ENCODE data around the gene HECTD2.

Gene HECTD2

DNA sequence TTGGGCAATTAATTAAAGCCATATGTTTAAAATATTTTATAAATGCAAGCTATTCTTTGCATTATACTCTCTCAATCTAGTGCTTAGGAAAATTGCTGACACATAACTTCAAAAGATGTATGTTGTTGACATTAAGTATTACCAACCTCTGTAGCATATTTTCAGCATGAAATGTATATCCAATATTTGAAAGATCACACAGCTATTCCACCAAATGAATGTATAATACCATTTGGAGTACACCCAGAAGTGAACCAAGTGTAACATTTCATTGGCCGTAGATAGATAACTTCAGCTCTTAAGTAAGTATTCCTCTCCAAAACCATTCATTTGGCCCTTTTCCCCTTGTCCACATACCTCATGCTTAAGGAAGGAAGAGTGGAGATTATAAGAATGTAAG, 104.6 kb downstream of the HECTD2 start:
- no peaks in the 10 kb centered on the region for H3K27me3 ChIP-seq (replicated peaks)
- H3K36me3 ChIP-seq (replicated peaks) = no peaks in the 10 kb centered on the region
- H3K4me3 ChIP-seq (ENCODE audit: low read depth, low read length) = no peak overlapping the region
- DNase-seq = no peak
- in situ Hi-C loops (cut with HindIII; ENCODE audit: low pct_ligation_motif_present, low sequenced_read_pairs) = no loop called here
- no peak overlapping the region for H3K27ac ChIP-seq
- TF ChIP-seq CTCF (IDR thresholded peaks at IDR 0.05; ENCODE audit: low read depth, low read length, missing control alignments) = no peak

DNA sequence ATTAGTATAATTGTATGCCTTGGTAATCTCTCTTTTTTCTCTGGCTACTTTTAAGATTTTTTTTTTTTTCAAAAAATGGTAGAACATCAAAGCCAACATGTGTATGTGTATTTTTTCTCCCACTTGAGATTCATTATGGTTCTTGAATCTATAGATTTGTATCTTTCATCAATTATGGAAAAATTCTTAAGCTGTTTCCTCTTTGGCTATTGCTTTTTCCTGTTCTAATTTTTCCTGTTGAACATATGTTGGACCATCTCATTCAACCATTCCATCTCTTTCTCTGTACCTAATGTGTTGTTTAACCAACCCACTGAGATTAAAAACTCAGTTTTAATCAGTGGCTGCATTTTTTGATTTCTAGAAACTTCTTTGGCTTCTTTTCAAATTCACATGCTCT, 107.2 kb downstream of the HECTD2 start:
- TF ChIP-seq CTCF (IDR thresholded peaks at IDR 0.05; ENCODE audit: low read depth, low read length, missing control alignments) = no peak

DNA sequence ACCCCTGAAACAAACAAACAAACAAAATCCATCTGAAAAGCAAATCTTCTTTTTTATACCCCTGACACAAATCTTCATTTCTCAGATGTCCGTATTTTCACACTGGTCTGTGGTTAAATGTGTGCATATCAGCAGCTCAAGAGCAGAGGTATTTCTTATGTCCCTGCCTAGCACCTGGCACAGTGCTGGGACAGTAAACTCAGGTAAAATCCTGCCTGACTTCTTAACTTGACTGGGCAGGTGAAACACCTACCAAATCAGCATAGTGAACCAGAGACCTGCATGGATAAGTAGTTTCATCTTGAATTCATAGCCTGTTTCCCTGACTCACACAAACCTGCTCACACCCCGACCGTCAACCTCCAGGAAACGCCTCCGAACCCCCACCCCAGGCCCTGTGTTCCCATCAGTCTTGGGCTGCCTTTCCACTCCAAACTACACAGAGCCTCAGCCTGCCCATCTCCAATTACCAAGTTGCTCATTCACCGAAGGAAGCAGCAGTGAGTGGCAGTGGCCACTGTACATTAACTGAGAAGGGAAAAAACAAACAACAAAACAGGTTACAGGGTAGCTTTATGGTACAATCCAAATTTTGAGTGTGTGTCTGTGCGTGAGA, 109.9 kb downstream of the HECTD2 start:
- no peak for DNase-seq
- no peak overlapping the region for H3K4me3 ChIP-seq (ENCODE audit: low read depth, low read length)
- in situ Hi-C loops (cut with HindIII; ENCODE audit: low pct_ligation_motif_present, low sequenced_read_pairs) = no loop called here
- no peak for TF ChIP-seq CTCF (IDR thresholded peaks at IDR 0.05; ENCODE audit: low read depth, low read length, missing control alignments)
- no peak overlapping the region for H3K27ac ChIP-seq
- no peaks in the 10 kb centered on the region for H3K27me3 ChIP-seq (replicated peaks)
- H3K36me3 ChIP-seq (replicated peaks) = no peaks in the 10 kb centered on the region

More for the DNA sequence above, 107.2 kb downstream of the HECTD2 start:
- no peak overlapping the region for H3K4me3 ChIP-seq (ENCODE audit: low read depth, low read length)
- H3K36me3 ChIP-seq (replicated peaks) = no peaks in the 10 kb centered on the region
- no peak for DNase-seq
- in situ Hi-C loops (cut with HindIII; ENCODE audit: low pct_ligation_motif_present, low sequenced_read_pairs) = no loop called here
- H3K27me3 ChIP-seq (replicated peaks) = no peaks in the 10 kb centered on the region
- H3K27ac ChIP-seq = no peak overlapping the region

DNA sequence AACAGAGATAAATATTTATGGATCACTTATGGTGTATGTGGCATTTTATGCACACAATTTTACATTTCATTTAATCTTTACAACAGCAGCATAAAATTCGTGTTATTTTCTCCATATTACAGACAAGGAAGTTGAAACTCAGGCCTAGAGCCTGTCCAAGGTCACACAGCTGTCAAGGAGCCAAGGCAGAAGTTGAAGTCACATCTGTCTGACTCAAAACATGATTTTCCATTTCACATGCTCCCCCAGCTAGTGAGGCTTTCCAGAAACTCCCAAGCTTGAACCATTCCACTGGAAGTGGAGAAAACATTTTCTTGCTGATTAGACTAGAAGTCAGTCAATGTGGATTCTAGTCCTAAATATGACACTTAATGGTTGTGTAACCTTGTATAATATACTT, 110.5 kb downstream of the HECTD2 start:
- no peak overlapping the region for H3K27ac ChIP-seq
- no peaks in the 10 kb centered on the region for H3K36me3 ChIP-seq (replicated peaks)
- H3K27me3 ChIP-seq (replicated peaks) = no peaks in the 10 kb centered on the region
- no peak overlapping the region for H3K4me3 ChIP-seq (ENCODE audit: low read depth, low read length)
- no peak for TF ChIP-seq CTCF (IDR thresholded peaks at IDR 0.05; ENCODE audit: low read depth, low read length, missing control alignments)
- in situ Hi-C loops (cut with HindIII; ENCODE audit: low pct_ligation_motif_present, low sequenced_read_pairs) = no loop called here
- DNase-seq = no peak

DNA sequence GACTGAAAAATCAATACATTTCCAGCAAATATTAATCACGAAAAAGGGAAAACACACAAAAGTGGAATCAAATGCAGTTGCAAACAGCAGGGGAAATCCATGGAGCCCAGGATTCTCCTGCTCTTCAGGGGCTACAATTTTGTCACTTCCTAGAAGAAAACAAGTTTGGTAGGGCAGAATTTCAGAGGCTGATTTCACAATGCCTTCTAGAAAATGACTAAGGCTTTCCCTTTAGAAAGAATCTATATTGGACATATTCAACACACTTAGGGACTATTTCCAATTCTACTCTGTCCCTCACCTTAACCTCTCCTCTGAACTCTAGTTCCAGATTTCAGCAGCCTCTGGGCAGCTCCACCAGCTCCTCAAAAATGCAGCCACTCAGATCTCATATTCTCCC, 111.3 kb downstream of the HECTD2 start:
- Histone ChIP-seq H3K27ac (no peak overlapping the region), H3K27me3 (replicated peaks) (no peaks in the 10 kb centered on the region), H3K4me3 (ENCODE audit: low read depth, low read length) (no peak overlapping the region), H3K36me3 (replicated peaks) (no peaks in the 10 kb centered on the region)
- in situ Hi-C loops (cut with HindIII; ENCODE audit: low pct_ligation_motif_present, low sequenced_read_pairs) = no loop called here
- no peak for DNase-seq
- no peak for TF ChIP-seq CTCF (IDR thresholded peaks at IDR 0.05; ENCODE audit: low read depth, low read length, missing control alignments)

Data from brain microvascular endothelial cell (primary cell).